Stimulated activated naive CD4-positive, alpha-beta T cell treated with Interleukin-2 at 50 U/mL for 16 hours (primary cell): ENCODE measurements around the gene QRSL1.
"Not testable (repeated sequence)": the region's sequence is repeated elsewhere in the genome, so short reads cannot be mapped to it uniquely, and the experiment has no call there.

Experiments used
- DNase-seq: peaks from one replicate; lab custom pipeline; 2025; lab: John Stamatoyannopoulos, UW

Gene QRSL1

GRCh38 chr6:106623039-106623438 lies 6.3 kb upstream of the QRSL1 start:
- DNase-seq: no peak

GRCh38 chr6:106626485-106626884 lies 2.9 kb upstream of the QRSL1 start:
- no peak for DNase-seq

- not testable (repeated sequence) for DNase-seq
These were observed 1.6 kb upstream of the QRSL1 start for GRCh38 chr6:106627760-106628159.

GRCh38 chr6:106628658-106629102 lies 698 bp upstream of the QRSL1 start:
- no peak for DNase-seq

GRCh38 chr6:106629859-106630163 lies 433 bp downstream of the QRSL1 start:
- no peak for DNase-seq

GRCh38 chr6:106630366-106630765 lies 988 bp downstream of the QRSL1 start:
- no peak for DNase-seq

GRCh38 chr6:106631346-106631745 lies 2.0 kb downstream of the QRSL1 start:
- no peak for DNase-seq

- DNase-seq: no peak
These were observed 5.2 kb downstream of the QRSL1 start for GRCh38 chr6:106634565-106634964.

- DNase-seq: no peak
These were observed 7.8 kb downstream of the QRSL1 start for GRCh38 chr6:106637051-106637716.

GRCh38 chr6:106637717-106638341 lies 8.5 kb downstream of the QRSL1 start:
- DNase-seq: no peak

GRCh38 chr6:106639812-106640211 lies 10.4 kb downstream of the QRSL1 start:
- DNase-seq: no peak

- no peak for DNase-seq
These were observed 13.1 kb downstream of the QRSL1 start for GRCh38 chr6:106642476-106642875.

- DNase-seq: no peak
These were observed 13.7 kb downstream of the QRSL1 start for GRCh38 chr6:106643061-106643460.

GRCh38 chr6:106648651-106649308 lies 19.4 kb downstream of the QRSL1 start:
- no peak for DNase-seq

GRCh38 chr6:106658469-106658868 lies 29.1 kb downstream of the QRSL1 start:
- DNase-seq: no peak

GRCh38 chr6:106659859-106660258 lies 30.5 kb downstream of the QRSL1 start:
- DNase-seq: no peak

GRCh38 chr6:106662458-106662857 lies 33.1 kb downstream of the QRSL1 start:
- DNase-seq: no peak

GRCh38 chr6:106666282-106667021 lies 37.1 kb downstream of the QRSL1 start:
- DNase-seq: no peak

- DNase-seq: no peak
These were observed 37.6 kb downstream of the QRSL1 start for GRCh38 chr6:106667022-106667402.

GRCh38 chr6:106670236-106670635 lies 40.9 kb downstream of the QRSL1 start:
- DNase-seq: no peak

GRCh38 chr6:106671651-106672050 lies 42.3 kb downstream of the QRSL1 start:
- no peak for DNase-seq

GRCh38 chr6:106674541-106675229 lies 45.3 kb downstream of the QRSL1 start:
- no peak for DNase-seq
